Stimulated activated CD8-positive, alpha-beta memory T cell treated with anti-CD3 and anti-CD28 coated beads, Interleukin-15, amount 100 ng/mL, for 24 hours (primary cell): ENCODE measurements around the gene B3GNT3.
"Not testable (repeated sequence)": the region's sequence is repeated elsewhere in the genome, so short reads cannot be mapped to it uniquely, and the experiment has no call there.

Source experiments
- DNase-seq: peaks from one replicate; pipeline ENCODE4 v3.0.0-alpha.2; 2020; ENCODE audit warnings: low read depth

B3GNT3 gene

GRCh38 chr19:17766543-17767131 lies 28.3 kb upstream of the B3GNT3 start:
- DNase-seq, result no peak

GRCh38 chr19:17767559-17767958 lies 27.4 kb upstream of the B3GNT3 start:
- no peak for DNase-seq

- no peak for DNase-seq
Observed at GRCh38 chr19:17770613-17771012, 24.3 kb upstream of the B3GNT3 start.

- DNase-seq, result no peak
Observed at GRCh38 chr19:17772172-17772571, 22.8 kb upstream of the B3GNT3 start.

GRCh38 chr19:17775245-17775927 lies 19.6 kb upstream of the B3GNT3 start:
- no peak for DNase-seq

GRCh38 chr19:17775991-17776803 lies 18.7 kb upstream of the B3GNT3 start:
- DNase-seq, result no peak

GRCh38 chr19:17777840-17778239 lies 17.1 kb upstream of the B3GNT3 start:
- DNase-seq, result not testable (repeated sequence)

- DNase-seq, result peak; percentile 27
Observed at GRCh38 chr19:17778251-17778967, 16.5 kb upstream of the B3GNT3 start.

- DNase-seq, result no peak
Observed at GRCh38 chr19:17778968-17779929, 15.7 kb upstream of the B3GNT3 start.

GRCh38 chr19:17780781-17781180 lies 14.2 kb upstream of the B3GNT3 start:
- no peak for DNase-seq

GRCh38 chr19:17783721-17784120 lies 11.2 kb upstream of the B3GNT3 start:
- not testable (repeated sequence) for DNase-seq

- peak; percentile 55 for DNase-seq
Observed at GRCh38 chr19:17784201-17785008, 10.5 kb upstream of the B3GNT3 start.

- DNase-seq, result no peak
Observed at GRCh38 chr19:17787274-17787913, 7.5 kb upstream of the B3GNT3 start.

GRCh38 chr19:17788632-17789031 lies 6.3 kb upstream of the B3GNT3 start:
- DNase-seq, result no peak

- no peak for DNase-seq
Observed at GRCh38 chr19:17790059-17790780, 4.7 kb upstream of the B3GNT3 start.

- no peak for DNase-seq
Observed at GRCh38 chr19:17794412-17794730, 567 bp upstream of the B3GNT3 start.

- DNase-seq, result no peak
Observed at GRCh38 chr19:17795495-17795856, 538 bp downstream of the B3GNT3 start.

GRCh38 chr19:17796013-17796837 lies 1.3 kb downstream of the B3GNT3 start:
- DNase-seq, result no peak
